PC-3 (cell line): ENCODE results near the gene ZEB1. TPM values are rescaled to one million over a fixed set of nuclear protein-coding genes. Genes with fewer than 3 reads are reported as not detected.
"Not testable (repeated sequence)": the region's sequence is repeated elsewhere in the genome, so short reads cannot be mapped to it uniquely, and the experiment has no call there.

Experiments used
- ATAC-seq: fragments of 200-7000 bp; cut with Tn5 transposase; 2 replicates; pipeline ENCODE4 v1.9.1; 2020; ENCODE audit warnings: mild to moderate bottlenecking, moderate library complexity
- BruUV-seq: library from RNA; stranded (reverse); fragments of 400-500 nt; replicated peaks from 2 replicates; lab custom pipeline; 2021; lab: Mats Ljungman, UMichigan
- CTCF ChIA-PET: fragments of 300-600 bp; sonication (Branson Sonifier 250); formaldehyde crosslinking; loops from one replicate; lab custom pipeline; 2022; ENCODE audit warnings: antibody characterized with exemption; lab: Charles Lee
- POLR2A ChIA-PET: fragments of 300-600 bp; sonication (Branson Sonifier 250); formaldehyde crosslinking; loops from one replicate; lab custom pipeline; 2022; ENCODE audit warnings: antibody characterized with exemption; ENCODE audit not compliant: unreplicated experiment; lab: Charles Lee
- DNase-seq: peaks from one replicate; pipeline ENCODE4 v3.0.0-alpha.2; 2015
- H2AFZ ChIP-seq: fragments of 300-600 bp; sonication (generic); 2 replicates; pipeline ENCODE4 v1.6.0; 2016; ENCODE audit warnings: antibody characterized with exemption, low read length
- H3F3A ChIP-seq: fragments of 300-600 bp; sonication (generic); one replicate; pipeline ENCODE4 v1.6.0; 2017; ENCODE audit warnings: antibody characterized with exemption, low read length, control low read depth, mild to moderate bottlenecking; ENCODE audit not compliant: unreplicated experiment
- H3K27ac ChIP-seq: fragments of 300-600 bp; sonication (generic); 2 replicates; pipeline ENCODE4 v1.5.1; 2016; ENCODE audit warnings: mild to moderate bottlenecking, low read length
- H3K27me3 ChIP-seq: fragments of 300-600 bp; sonication (generic); 2 replicates; pipeline ENCODE4 v1.6.1; 2016; ENCODE audit warnings: low read length, mixed read lengths
- H3K36me3 ChIP-seq: fragments of 300-600 bp; sonication (generic); 2 replicates; pipeline ENCODE4 v1.6.1; 2016; ENCODE audit warnings: low read depth, mixed run types, low read length, mixed read lengths
- H3K4me1 ChIP-seq: fragments of 300-600 bp; sonication (generic); 2 replicates; pipeline ENCODE4 v1.5.1; 2016; ENCODE audit warnings: low read length; ENCODE audit not compliant: insufficient read depth
- H3K4me2 ChIP-seq: fragments of 300-600 bp; sonication (generic); 2 replicates; pipeline ENCODE4 v1.6.0; 2016; ENCODE audit warnings: low read length
- H3K4me3 ChIP-seq: fragments of 300-600 bp; sonication (generic); 2 replicates; pipeline ENCODE4 v1.5.1; 2016; ENCODE audit warnings: mild to moderate bottlenecking, low read length, mixed read lengths
- H3K79me2 ChIP-seq: fragments of 300-600 bp; sonication (generic); 2 replicates; pipeline ENCODE4 v1.6.1; 2017; ENCODE audit warnings: low read length, mixed read lengths
- H3K9ac ChIP-seq: fragments of 300-600 bp; sonication (generic); 2 replicates; pipeline ENCODE4 v1.6.0; 2016; ENCODE audit warnings: mild to moderate bottlenecking, low read length
- H3K9me2 ChIP-seq: fragments of 300-600 bp; sonication (generic); replicated peaks from 2 replicates; pipeline ENCODE4 v1.6.1; 2016; ENCODE audit warnings: mixed run types, low read length, mixed read lengths
- H3K9me3 ChIP-seq: fragments of 300-600 bp; sonication (generic); 2 replicates; pipeline ENCODE4 v1.6.1; 2016; ENCODE audit warnings: low read length, mixed read lengths
- H4K20me1 ChIP-seq: fragments of 300-600 bp; sonication (generic); 2 replicates; pipeline ENCODE4 v1.6.1; 2016; ENCODE audit warnings: low read length, mixed read lengths
- EZH2 ChIP-seq: fragments of 300-600 bp; sonication (generic); IDR thresholded peaks from one replicate; pipeline ENCODE4 v1.6.1; 2017; ENCODE audit warnings: antibody characterized with exemption, mild to moderate bottlenecking, low read length; ENCODE audit not compliant: unreplicated experiment
- EZH2phosphoT487 ChIP-seq: fragments of 300-600 bp; sonication (generic); IDR thresholded peaks from 2 replicates; pipeline ENCODE4 v1.6.1; 2018; ENCODE audit warnings: mild to moderate bottlenecking, antibody characterized with exemption, low read length, borderline replicate concordance
- intact Hi-C: fragments of 100-400 bp; cut with micrococcal nuclease; formaldehyde crosslinking; loops from 2 replicates; pipeline ENCODE4 v1.9.0; 2023
- total RNA-seq: library from RNA; depleted of rRNA; stranded (reverse); fragments of >200 nt; gene quantifications from 2 replicates; pipeline ENCODE4 v1.2.3, GENCODE V29; 2014
- TF ChIP-seq, protein P1 (sequence below): fragments of 300-600 bp; sonication (generic); conservative IDR thresholded peaks from 2 replicates; pipeline ENCODE4 v1.5.1; 2017; ENCODE audit warnings: antibody characterized with exemption, low read depth, mild to moderate bottlenecking, low read length

The ZEB1 gene
- total RNA-seq, 1 experiment from 2014 or later = 3.9 TPM

DNA sequence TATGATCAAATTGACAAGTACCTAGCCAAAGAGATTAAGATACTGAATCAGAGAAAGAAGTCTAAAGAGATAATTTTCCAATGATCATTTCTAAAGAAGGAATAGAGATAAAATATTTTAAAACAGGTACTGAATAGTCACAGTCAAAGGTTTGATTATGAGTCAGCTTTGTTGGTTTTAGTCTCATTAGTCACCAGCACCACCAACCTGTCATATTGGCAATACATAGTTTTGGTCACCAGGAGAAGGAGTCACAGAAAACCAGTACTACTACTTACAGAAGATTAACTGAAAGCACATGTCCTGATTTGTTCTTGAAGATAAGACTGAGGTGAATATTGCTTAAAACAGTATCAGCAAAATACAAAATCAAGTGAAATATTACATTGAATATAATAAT lies 34.6 kb downstream of the ZEB1 start:
- POLR2A ChIA-PET = no interaction called here
- Histone ChIP-seq H3F3A (no peaks in the 10 kb centered on the region), H3K9ac (no peak overlapping the region), H2AFZ (peak overlapping the region; percentile 40; the same call in 1 of the 2 replicates), H3K4me1 (peaks cover 27% of the 10 kb centered on the region), H4K20me1 (no peaks in the 10 kb centered on the region), H3K9me2 (no peaks in the 10 kb centered on the region), H3K4me2 (peak overlapping the region; percentile 79), H3K9me3 (no peaks in the 10 kb centered on the region), H3K27ac (peak overlapping the region; percentile 66), H3K79me2 (peaks cover 36% of the 10 kb centered on the region), H3K4me3 (0 out of 2 replicates have a peak overlapping the region, but pooled peaks have one; percentile 51), H3K27me3 (no peaks in the 10 kb centered on the region), H3K36me3 (no peaks in the 10 kb centered on the region)
- ATAC-seq (peak; percentile 97), DNase-seq (peak; percentile 88)
- no TSS peak for BruUV-seq
- intact Hi-C loops = loop anchor here (5.0 kb wide), 1 partner anchor 39 kb away; no protein-coding TSS in a partner anchor
- TF ChIP-seq EZH2phosphoT487 (no peak), EZH2 (no peak)
- TF ChIP-seq, protein P1, sequence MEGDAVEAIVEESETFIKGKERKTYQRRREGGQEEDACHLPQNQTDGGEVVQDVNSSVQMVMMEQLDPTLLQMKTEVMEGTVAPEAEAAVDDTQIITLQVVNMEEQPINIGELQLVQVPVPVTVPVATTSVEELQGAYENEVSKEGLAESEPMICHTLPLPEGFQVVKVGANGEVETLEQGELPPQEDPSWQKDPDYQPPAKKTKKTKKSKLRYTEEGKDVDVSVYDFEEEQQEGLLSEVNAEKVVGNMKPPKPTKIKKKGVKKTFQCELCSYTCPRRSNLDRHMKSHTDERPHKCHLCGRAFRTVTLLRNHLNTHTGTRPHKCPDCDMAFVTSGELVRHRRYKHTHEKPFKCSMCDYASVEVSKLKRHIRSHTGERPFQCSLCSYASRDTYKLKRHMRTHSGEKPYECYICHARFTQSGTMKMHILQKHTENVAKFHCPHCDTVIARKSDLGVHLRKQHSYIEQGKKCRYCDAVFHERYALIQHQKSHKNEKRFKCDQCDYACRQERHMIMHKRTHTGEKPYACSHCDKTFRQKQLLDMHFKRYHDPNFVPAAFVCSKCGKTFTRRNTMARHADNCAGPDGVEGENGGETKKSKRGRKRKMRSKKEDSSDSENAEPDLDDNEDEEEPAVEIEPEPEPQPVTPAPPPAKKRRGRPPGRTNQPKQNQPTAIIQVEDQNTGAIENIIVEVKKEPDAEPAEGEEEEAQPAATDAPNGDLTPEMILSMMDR = peak; percentile 27; the same call in 1 of the 2 replicates
- CTCF ChIA-PET = interaction anchor here (1.1 kb wide), 1 partner anchor 322 kb away, joined by 5 read pairs; the partner anchor contains the start of gene ZNF438

DNA sequence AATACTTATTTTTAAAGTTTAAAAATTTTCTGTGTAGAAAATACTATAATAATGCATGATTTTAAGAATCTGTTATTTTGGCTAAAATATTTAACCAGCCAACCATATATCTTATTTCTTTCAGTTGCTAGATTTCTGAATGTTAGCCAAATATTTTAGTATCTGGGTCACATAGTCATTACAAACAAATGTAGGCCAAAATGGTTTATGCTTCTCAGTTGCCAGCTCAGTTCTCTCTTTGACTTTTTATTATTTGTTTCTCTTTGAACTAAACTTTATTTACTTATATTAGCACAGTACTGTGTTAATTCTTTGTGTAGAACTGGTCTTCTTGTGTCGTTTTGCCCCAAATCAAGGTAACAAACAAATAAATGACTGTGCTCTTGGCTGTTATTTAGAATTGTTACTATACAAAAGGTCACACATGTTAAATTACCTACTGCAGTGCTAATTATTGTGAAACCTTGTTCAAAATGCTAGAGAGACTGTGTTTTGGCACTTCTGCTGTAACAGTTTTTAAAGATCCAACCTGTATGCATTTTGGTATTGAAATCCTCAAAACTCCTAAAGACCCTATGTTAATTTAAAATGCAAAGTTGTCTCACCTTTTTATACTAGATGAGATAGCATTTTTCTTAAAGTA lies 39.8 kb downstream of the ZEB1 start:
- no peak; the same call in none of the 2 replicates for ATAC-seq
- Histone ChIP-seq H4K20me1 (no peaks in the 10 kb centered on the region), H3K79me2 (peaks cover 4% of the 10 kb centered on the region; the same call in 1 of the 2 replicates), H3K9ac (no peak overlapping the region), H3K9me3 (no peaks in the 10 kb centered on the region), H2AFZ (no peak overlapping the region), H3K36me3 (no peaks in the 10 kb centered on the region), H3K4me3 (no peak overlapping the region), H3K27me3 (no peaks in the 10 kb centered on the region), H3F3A (no peaks in the 10 kb centered on the region), H3K4me2 (peak overlapping the region; percentile 1; the same call in 1 of the 2 replicates), H3K27ac (no peak overlapping the region), H3K9me2 (no peaks in the 10 kb centered on the region), H3K4me1 (peaks cover 31% of the 10 kb centered on the region)
- CTCF ChIA-PET = no interaction called here
- intact Hi-C loops = no loop called here
- TF ChIP-seq, protein P1 = no peak
- TF ChIP-seq EZH2 = no peak
- TF ChIP-seq EZH2phosphoT487 = no peak
- POLR2A ChIA-PET = no interaction called here
- no TSS peak for BruUV-seq
- DNase-seq = peak; percentile 27

GRCh38 chr10:31359979-31360378 lies 41.0 kb downstream of the ZEB1 start:
- ATAC-seq (peak; percentile 56), DNase-seq (peak; percentile 45)
- no peaks in the 10 kb centered on the region for H3F3A ChIP-seq
- H3K36me3 ChIP-seq = no peaks in the 10 kb centered on the region
- TF ChIP-seq EZH2 (no peak), EZH2phosphoT487 (no peak)
- TF ChIP-seq, protein P1 = no peak
- no peaks in the 10 kb centered on the region for H3K9me2 ChIP-seq
- CTCF ChIA-PET = no interaction called here
- H3K9ac ChIP-seq = no peak overlapping the region
- no peak overlapping the region for H3K27ac ChIP-seq
- intact Hi-C loops = no loop called here
- no peak overlapping the region for H3K4me3 ChIP-seq
- 0 out of 2 replicates have a peak overlapping the region, but pooled peaks have one; percentile 26 for H3K4me2 ChIP-seq
- H4K20me1 ChIP-seq = no peaks in the 10 kb centered on the region
- H3K27me3 ChIP-seq = no peaks in the 10 kb centered on the region
- POLR2A ChIA-PET = interaction anchor here (0.6 kb wide), 1 partner anchor 30 kb away, joined by 3 read pairs; no protein-coding TSS in a partner anchor
- H3K4me1 ChIP-seq = peaks cover 21% of the 10 kb centered on the region
- H3K79me2 ChIP-seq = peaks cover 4% of the 10 kb centered on the region; the same call in 1 of the 2 replicates
- no peak overlapping the region for H2AFZ ChIP-seq
- no TSS peak for BruUV-seq
- H3K9me3 ChIP-seq = no peaks in the 10 kb centered on the region

- H3K4me2 ChIP-seq, CTCF ChIA-PET, ATAC-seq, H3K9ac ChIP-seq, BruUV-seq, H3K27me3 ChIP-seq, H3K36me3 ChIP-seq, H3K9me3 ChIP-seq, POLR2A ChIA-PET, H3K79me2 ChIP-seq, H2AFZ ChIP-seq, H3K27ac ChIP-seq, DNase-seq, H4K20me1 ChIP-seq, H3K4me3 ChIP-seq, H3F3A ChIP-seq, H3K9me2 ChIP-seq, intact Hi-C loops: not testable (repeated sequence)
- peaks cover 19% of the 10 kb centered on the region for H3K4me1 ChIP-seq
These were observed 42.5 kb downstream of the ZEB1 start for GRCh38 chr10:31361475-31361874.
